ENCODE data around the gene GAB2. TPM values are rescaled to one million over a fixed set of nuclear protein-coding genes. Genes with fewer than 3 reads are reported as not detected.

Gene GAB2
- total RNA-seq, 4 donors from 2014 or later, result 23.3 to 65.6 (median 58.8) TPM

- no peak for TF ChIP-seq CTCF (IDR thresholded peaks at IDR 0.05; ENCODE audit: low read depth)
Observed at GRCh38 chr11:78226684-78227680, 190.6 kb downstream of the GAB2 start.

GRCh38 chr11:78224906-78225420 is 192.7 kb downstream of the GAB2 start:
- no peak for TF ChIP-seq CTCF (IDR thresholded peaks at IDR 0.05; ENCODE audit: low read depth)

- TF ChIP-seq CTCF (IDR thresholded peaks at IDR 0.05; ENCODE audit: low read depth), result no peak
Observed at GRCh38 chr11:78224506-78224905, 193.1 kb downstream of the GAB2 start.

GRCh38 chr11:78223320-78223954 is 194.2 kb downstream of the GAB2 start:
- TF ChIP-seq CTCF (IDR thresholded peaks at IDR 0.05; ENCODE audit: low read depth), result no peak

- no peak for TF ChIP-seq CTCF (IDR thresholded peaks at IDR 0.05; ENCODE audit: low read depth)
Observed at GRCh38 chr11:78221396-78222315, 196.0 kb downstream of the GAB2 start.

- TF ChIP-seq CTCF (IDR thresholded peaks at IDR 0.05; ENCODE audit: low read depth), result no peak
Observed at GRCh38 chr11:78220218-78221157, 197.1 kb downstream of the GAB2 start.

All from subcutaneous adipose tissue (tissue), 4 donors.